K562 (cell line): ENCODE data around the gene TMIGD2. TPM values are rescaled to one million over a fixed set of nuclear protein-coding genes. Genes with fewer than 3 reads are reported as not detected.

Source experiments
- ATF6 ChIP-seq: sonication (generic); formaldehyde crosslinking; IDR thresholded peaks from 2 replicates; pipeline ENCODE4 v1.4.0; 2020; ENCODE audit warnings: mild to moderate bottlenecking, missing genetic modification reagents
- DEAF1 ChIP-seq: fragments of 450-650 bp; formaldehyde crosslinking; IDR thresholded peaks from 2 replicates; pipeline ENCODE4 v1.4.0; 2020; ENCODE audit warnings: mild to moderate bottlenecking, moderate library complexity
- DIDO1 ChIP-seq: fragments of 450-650 bp; IDR thresholded peaks from 2 replicates; pipeline ENCODE4 v1.6.1; 2016; ENCODE audit warnings: low read depth, missing biosample characterization, missing genetic modification characterization
- EGR1 ChIP-seq: fragments of 450-650 bp; conservative IDR thresholded peaks from 2 replicates; pipeline ENCODE4 v1.6.1; 2017; ENCODE audit warnings: mild to moderate bottlenecking
- FOXK1 ChIP-seq: sonication (generic); formaldehyde crosslinking; IDR thresholded peaks from 2 replicates; pipeline ENCODE4 v1.8.0; 2022; ENCODE audit warnings: missing genetic modification reagents, mild to moderate bottlenecking, borderline replicate concordance
- GABPA ChIP-seq: fragments of 200-800 bp; sonication (Bioruptor generic); conservative IDR thresholded peaks from 2 replicates; pipeline ENCODE4 v1.6.1; 2016; ENCODE audit warnings: low read depth, missing genetic modification characterization, missing compliant biosample characterization
- GMEB1 ChIP-seq: fragments of 250-450 bp; sonication (Bioruptor Pico); IDR thresholded peaks from 2 replicates; pipeline ENCODE4 v1.4.0; 2020; ENCODE audit warnings: mild to moderate bottlenecking
- JUNB ChIP-seq: fragments of 450-650 bp; formaldehyde crosslinking; conservative IDR thresholded peaks from 2 replicates; pipeline ENCODE4 v1.4.0; 2020; ENCODE audit warnings: mild to moderate bottlenecking
- KDM1A ChIP-seq, 2 experiments: fragments of 450-650 bp; IDR thresholded peaks; 2 replicates each; pipeline ENCODE4 v1.6.1; 2016; ENCODE audit warnings: mild to moderate bottlenecking in 2 of 2
- MBD2 ChIP-seq: sonication (generic); IDR thresholded peaks from 2 replicates; pipeline ENCODE4 v1.6.1; 2016; ENCODE audit warnings: low read depth, borderline replicate concordance
- NR4A1 ChIP-seq, 2 experiments: fragments of 250-450 bp in 1 of 2; fragments of 450-650 bp in 1 of 2; sonication (Bioruptor Pico) in 1 of 2; IDR thresholded peaks; 2 replicates each; pipeline versions ENCODE4 v1.4.0 to v1.6.1; 2016 to 2020; ENCODE audit warnings: mild to moderate bottlenecking in 2 of 2, missing compliant biosample characterization in 1 of 2, missing genetic modification characterization in 1 of 2, moderate library complexity in 1 of 2
- POLR2AphosphoS5 ChIP-seq: IDR thresholded peaks from 2 replicates; pipeline ENCODE4 v1.6.1; 2011; ENCODE audit warnings: mild to moderate bottlenecking, low read depth, low read length, moderate library complexity; ENCODE audit not compliant: control insufficient read depth, insufficient read depth
- SIN3A ChIP-seq, 2 experiments: fragments of 150-350 bp in 1 of 2; IDR thresholded peaks; 2 replicates each; pipeline ENCODE4 v1.6.1; 2011 to 2016; ENCODE audit warnings: borderline replicate concordance in 2 of 2, low read depth in 2 of 2, low read length in 2 of 2, mild to moderate bottlenecking in 2 of 2, moderate library complexity in 2 of 2; ENCODE audit not compliant: control insufficient read depth in 1 of 2
- TCF7L2 ChIP-seq: fragments of 150-350 bp; IDR thresholded peaks from 2 replicates; pipeline ENCODE4 v1.6.1; 2016; ENCODE audit warnings: low read depth, mild to moderate bottlenecking, low read length, moderate library complexity
- ZNF445 ChIP-seq: fragments of 250-450 bp; sonication (Bioruptor Pico); IDR thresholded peaks from 2 replicates; pipeline ENCODE4 v1.4.0; 2020; ENCODE audit warnings: low read depth, mild to moderate bottlenecking, moderate library complexity
- ZNF518B ChIP-seq: fragments of 250-450 bp; sonication (Bioruptor Pico); IDR thresholded peaks from 2 replicates; pipeline ENCODE4 v1.5.0; 2021; ENCODE audit warnings: mild to moderate bottlenecking, moderate library complexity
- ZNF668 ChIP-seq: fragments of 250-450 bp; sonication (Bioruptor Pico); IDR thresholded peaks from 2 replicates; pipeline ENCODE4 v1.8.0; 2022; ENCODE audit warnings: mild to moderate bottlenecking, inconsistent platforms
- polyA plus RNA-seq, 8 experiments: library from polyadenylated mRNA; depleted of rRNA in 4 of 8; stranded (reverse) in 5 of 8; unstranded in 3 of 8; fragments of >200 nt; fragmentation: Nextera tagmentation in 2 of 8; fragmentation: Illumina TruSeq in 1 of 8; extraction: Ambion mirVana in 2 of 8; extraction: Trizol in 1 of 8; gene quantifications; 2 replicates each; pipeline versions ENCODE4 v1.2.1 to v1.2.3, GENCODE V29; 2011 to 2014; ENCODE audit warnings: inconsistent platforms in 1 of 8, missing spikeins in 1 of 8
- total RNA-seq, 7 experiments: library from RNA; depleted of rRNA in 6 of 7; stranded (reverse); fragments of >200 nt in 6 of 7; fragmentation: Illumina TruSeq in 2 of 7; extraction: Trizol in 2 of 7; gene quantifications; 2 replicates each; pipeline versions ENCODE4 v1.2.1 to v1.2.3, GENCODE V29; 2011 to 2021; ENCODE audit warnings: low replicate concordance in 1 of 7

Gene TMIGD2
- total and polyA plus RNA-seq, 9 of the 15 experiments (the other 6 are each of a cell fraction or from before 2014, with no cell fraction given) = not detected

GRCh38 chr19:4342615-4343369 is 40.6 kb upstream of the TMIGD2 start (continued):
- no peak for TF ChIP-seq NR4A1 (CRISPR knock-in tag; IDR thresholded peaks at IDR 0.05)
- peak; percentile 97 for TF ChIP-seq NR4A1 (tag; IDR thresholded peaks at IDR 0.05)
- peak; percentile 100 for TF ChIP-seq MBD2
- TF ChIP-seq DEAF1 (CRISPR knock-in tag) = peak; percentile 15; the same call in 1 of the 2 replicates
- no peak for TF ChIP-seq ZNF518B (CRISPR knock-in tag)
- TF ChIP-seq JUNB (CRISPR knock-in tag) = no peak
- 0 out of 2 replicates have a peak, but pooled peaks have one; percentile 9 for TF ChIP-seq TCF7L2
- peak; percentile 76; the same call in 1 of the 2 replicates for TF ChIP-seq ATF6
- peak; percentile 65 for TF ChIP-seq GABPA (tag)
- TF ChIP-seq EGR1 = no peak
- peak; percentile 91; the same call in 1 of the 2 replicates for TF ChIP-seq ZNF668 (CRISPR knock-in tag)
- TF ChIP-seq ZNF445 (CRISPR knock-in tag) = peak; percentile 79
- TF ChIP-seq KDM1A (IDR thresholded peaks at IDR 0.05) = no peak
- TF ChIP-seq FOXK1 = no peak
- TF ChIP-seq DIDO1 (tag) = 0 out of 2 replicates have a peak, but pooled peaks have one; percentile 39
- TF ChIP-seq POLR2AphosphoS5 = peak; percentile 56; the same call in 1 of the 2 replicates
- 0 out of 4 replicates have a peak, but pooled peaks of 1 of the 2 experiments have one; percentile 12 for TF ChIP-seq SIN3A (IDR thresholded peaks at IDR 0.05; ENCODE audit: borderline replicate concordance in 2 of 2, control insufficient read depth in 1 of 2, low read depth in 2 of 2, low read length in 2 of 2)
- TF ChIP-seq GMEB1 (CRISPR knock-in tag) = peak; percentile 72
